ENCODE results near the gene ITGB1.

DNA sequence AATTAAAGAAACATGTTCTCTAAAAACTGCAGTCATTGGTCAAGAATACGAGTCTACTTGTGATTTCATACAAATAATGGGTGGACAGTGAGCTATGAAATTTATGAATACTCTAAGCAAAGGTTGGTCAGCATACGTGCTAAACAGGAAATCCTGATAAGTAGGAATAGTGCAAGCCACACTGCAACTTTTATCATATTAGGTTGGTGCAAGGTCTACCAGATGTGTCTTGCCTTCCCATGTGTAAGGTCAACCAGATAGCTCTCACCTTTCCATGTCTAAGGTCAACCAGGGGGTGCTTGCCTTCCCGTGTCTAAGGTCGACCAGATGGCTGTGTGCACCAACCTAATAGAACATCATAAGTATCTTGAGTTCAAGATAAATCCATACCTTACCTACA is 2.0 kb upstream of the ITGB1 start:
- TF ChIP-seq CTCF (conservative IDR thresholded peaks at IDR 0.05 in 1 of 2, IDR thresholded peaks at IDR 0.05 in 1 of 2; ENCODE audit: extremely low read depth in 1 of 2, insufficient read depth in 1 of 2, low read depth in 1 of 2, low read length in 2 of 2) (no peak), EZH2 (IDR thresholded peaks at IDR 0.05; ENCODE audit: borderline replicate concordance, low read length) (no peak)

Data from mammary epithelial cell (primary cell).